Spleen (tissue), 7 donors: ENCODE results near the gene ADGRG1.

Source experiments
- CTCF ChIP-seq, 11 experiments: fragments of 200-600 bp in 7 of 11; fragments of 450-650 bp in 4 of 11; sonication (generic) in 4 of 11; IDR thresholded peaks in 8 of 11; conservative IDR thresholded peaks in 3 of 11; 1 replicate in 7 of 11; 2 replicates in 4 of 11; pipeline versions ENCODE4 v1.4.0 to v1.8.0; 2016 to 2021; ENCODE audit warnings: antibody characterized with exemption in 11 of 11, inconsistent platforms in 4 of 11, mild to moderate bottlenecking in 1 of 11
- POLR2A ChIP-seq, 3 donors: fragments of 450-650 bp; IDR thresholded peaks; one replicate each; pipeline ENCODE4 v1.5.1; 2017; ENCODE audit warnings: antibody characterized with exemption in 3 of 3, mild to moderate bottlenecking in 1 of 3
- POLR2AphosphoS5 ChIP-seq, 3 donors: sonication (generic); formaldehyde crosslinking; IDR thresholded peaks; one replicate each; pipeline ENCODE4 v1.5.1; 2017; ENCODE audit warnings: antibody characterized with exemption in 3 of 3
- donor health status: DM: no; HTN: no; CAD: no; lungs with moderate emphysema.
- donor health status: DM: no; HTN: no; CAD: no.
- donor health status: DM: no; HTN: no; CAD: no.

GRCh38 chr16:57593021-57593420 is 35.4 kb upstream of the ADGRG1 start:
- TF ChIP-seq CTCF (IDR thresholded peaks at IDR 0.05 in 8 of 11, conservative IDR thresholded peaks at IDR 0.05 in 3 of 11) (no peak), POLR2AphosphoS5 (IDR thresholded peaks at IDR 0.05) (no peak), POLR2A (IDR thresholded peaks at IDR 0.05) (no peak)
